ENCODE measurements around the gene ADPRM. TPM values are rescaled to one million over a fixed set of nuclear protein-coding genes. Genes with fewer than 3 reads are reported as not detected.
A peak's percentile ranks its signal among the peaks of the same experiment; 100 is the strongest.
"Not testable (repeated sequence)": the region's sequence is repeated elsewhere in the genome, so short reads cannot be mapped to it uniquely, and the experiment has no call there.

Gene ADPRM, protein sequence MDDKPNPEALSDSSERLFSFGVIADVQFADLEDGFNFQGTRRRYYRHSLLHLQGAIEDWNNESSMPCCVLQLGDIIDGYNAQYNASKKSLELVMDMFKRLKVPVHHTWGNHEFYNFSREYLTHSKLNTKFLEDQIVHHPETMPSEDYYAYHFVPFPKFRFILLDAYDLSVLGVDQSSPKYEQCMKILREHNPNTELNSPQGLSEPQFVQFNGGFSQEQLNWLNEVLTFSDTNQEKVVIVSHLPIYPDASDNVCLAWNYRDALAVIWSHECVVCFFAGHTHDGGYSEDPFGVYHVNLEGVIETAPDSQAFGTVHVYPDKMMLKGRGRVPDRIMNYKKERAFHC
- total RNA-seq (2014; rRNA removed; shearing (Covaris generic)): 8.6 and 12.3 TPM in 2 replicates

DNA sequence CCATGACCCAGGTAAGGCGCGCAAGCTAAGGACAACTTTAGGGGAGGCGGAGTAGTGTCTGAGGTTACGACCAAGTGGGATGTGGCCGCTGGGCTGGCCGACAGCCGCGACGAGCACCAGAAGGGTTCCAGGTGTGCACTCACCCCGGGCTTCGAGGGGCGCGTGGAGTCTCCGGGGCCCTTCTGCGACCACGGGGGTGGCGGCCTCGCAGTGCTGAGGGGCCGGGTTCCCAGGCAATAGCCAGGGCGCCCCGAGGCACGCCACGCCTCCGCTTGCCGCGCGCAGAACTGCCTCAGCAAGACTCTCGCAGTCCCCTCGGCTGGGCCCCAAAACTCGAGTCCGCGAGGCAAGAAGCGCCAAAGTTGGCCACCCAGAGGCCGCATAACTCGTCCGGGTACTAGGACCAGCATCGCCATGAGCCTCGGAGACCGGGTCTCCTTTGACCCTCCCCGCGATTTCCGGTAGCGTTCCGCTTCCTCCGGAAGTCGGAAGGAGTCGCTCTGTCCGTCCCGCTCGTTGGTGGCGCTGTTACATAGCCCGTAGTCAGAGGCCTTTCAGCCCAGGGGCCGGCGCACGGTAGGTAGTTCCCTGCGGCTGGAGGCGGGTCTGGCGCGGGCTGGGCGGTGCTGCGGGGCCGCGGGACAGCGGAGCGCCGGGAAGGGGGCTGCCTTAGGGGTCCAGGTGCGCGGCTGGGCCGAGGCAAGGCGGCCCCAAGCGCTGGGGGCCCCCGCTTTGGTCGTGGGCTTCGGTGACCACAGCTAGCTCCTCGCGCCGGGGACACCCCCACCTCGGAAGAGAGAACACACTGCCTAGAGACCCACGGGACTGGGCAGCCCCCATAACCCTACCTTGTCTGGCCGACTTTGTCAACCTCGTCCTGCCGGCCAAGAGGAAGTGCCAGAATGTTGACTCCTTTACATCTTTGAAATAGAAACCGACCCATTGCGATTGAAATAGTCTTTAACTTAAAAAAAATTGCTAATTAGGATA is at the start of gene ADPRM, which contains the start of gene SCO1:
ADPRM (plus strand) TSS at position 503 of the 990 bp plus-strand sequence. CDS start 7,333 bp downstream, outside the sequence.
SCO1 (minus strand) TSS at position 442 of the 990 bp plus-strand sequence; CDS start at position 416, 26 bp downstream.
- peak; percentile 97 for DNase-seq (ENCODE audit: low read depth)

DNA sequence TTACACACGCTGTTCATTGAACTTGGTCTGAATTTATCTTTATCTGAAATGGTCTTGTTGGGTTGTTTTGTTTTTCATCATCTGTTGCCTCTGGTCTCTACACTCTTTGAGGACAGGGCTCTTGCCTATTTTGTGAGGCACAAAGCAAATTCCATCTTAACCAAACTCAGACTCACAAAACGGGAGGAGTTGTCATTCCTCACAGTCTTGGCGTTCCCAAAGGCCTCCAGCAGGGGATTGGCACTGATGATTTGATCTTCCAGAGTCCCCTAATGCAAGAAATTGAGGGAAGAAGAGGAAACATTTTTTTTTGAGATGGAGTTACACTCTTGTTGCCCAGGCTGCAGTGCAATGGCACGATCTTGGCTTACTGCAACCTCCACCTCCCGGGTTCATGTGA is 49.0 kb upstream of the ADPRM start:
- DNase-seq (ENCODE audit: low read depth): no peak

DNA sequence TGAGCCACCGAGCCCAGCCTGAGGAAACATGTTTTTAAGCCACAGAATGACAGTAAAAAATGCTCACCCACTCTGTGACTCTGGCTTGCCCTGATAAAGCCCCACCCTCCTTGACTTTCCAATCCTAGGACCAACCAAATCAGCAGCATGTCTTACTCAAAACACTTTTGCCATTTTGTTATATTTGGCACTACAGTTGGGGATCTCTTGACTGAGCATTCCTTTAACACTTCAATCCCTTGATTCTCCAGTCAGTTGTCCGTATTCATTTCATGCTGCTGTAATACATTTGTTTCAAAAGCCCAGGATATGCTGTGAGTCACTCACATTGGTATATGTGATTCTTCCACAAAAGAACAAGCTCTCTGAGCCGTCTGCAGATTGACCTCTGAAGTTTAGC is 48.4 kb upstream of the ADPRM start:
- no peak for DNase-seq (ENCODE audit: low read depth)

DNA sequence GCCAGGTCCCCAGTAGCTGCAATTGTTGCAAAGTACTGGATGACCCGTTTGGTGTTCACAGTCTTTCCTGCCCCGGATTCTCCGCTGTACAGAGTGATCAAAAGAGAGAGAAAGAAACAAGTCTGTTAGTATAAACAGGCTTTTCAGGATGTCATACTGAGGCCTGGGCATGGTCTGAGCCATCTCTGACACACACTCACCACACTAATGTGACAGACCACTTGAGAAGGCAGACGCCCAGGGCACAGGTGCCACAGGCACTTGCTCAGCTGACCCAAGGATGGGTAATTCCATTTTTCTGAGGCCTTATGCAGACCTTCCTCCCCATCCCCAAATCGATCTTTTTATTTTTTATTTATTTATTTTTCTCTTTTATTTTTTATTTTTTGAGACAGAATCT is 47.8 kb upstream of the ADPRM start:
- no peak for DNase-seq (ENCODE audit: low read depth)

DNA sequence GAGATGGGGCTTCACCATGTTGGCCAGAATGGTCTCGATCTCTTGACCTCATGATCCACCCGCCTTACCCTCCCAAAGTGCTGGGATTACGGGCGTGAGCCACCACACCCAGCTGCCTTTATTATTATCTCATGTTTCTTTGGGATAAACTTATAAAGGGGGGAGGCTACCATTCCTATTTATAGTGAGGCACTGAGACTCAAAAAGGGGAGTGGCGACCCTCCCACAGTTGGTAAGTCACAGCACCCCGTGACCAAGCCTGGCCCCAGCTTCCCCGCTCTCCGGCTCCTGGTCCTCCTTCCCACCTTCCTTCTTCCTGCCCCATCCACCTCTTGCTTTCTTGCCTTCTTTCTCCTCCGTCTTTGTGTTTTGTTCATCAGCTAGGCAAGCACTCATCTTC is 45.5 kb upstream of the ADPRM start:
- no peak for DNase-seq (ENCODE audit: low read depth)

DNA sequence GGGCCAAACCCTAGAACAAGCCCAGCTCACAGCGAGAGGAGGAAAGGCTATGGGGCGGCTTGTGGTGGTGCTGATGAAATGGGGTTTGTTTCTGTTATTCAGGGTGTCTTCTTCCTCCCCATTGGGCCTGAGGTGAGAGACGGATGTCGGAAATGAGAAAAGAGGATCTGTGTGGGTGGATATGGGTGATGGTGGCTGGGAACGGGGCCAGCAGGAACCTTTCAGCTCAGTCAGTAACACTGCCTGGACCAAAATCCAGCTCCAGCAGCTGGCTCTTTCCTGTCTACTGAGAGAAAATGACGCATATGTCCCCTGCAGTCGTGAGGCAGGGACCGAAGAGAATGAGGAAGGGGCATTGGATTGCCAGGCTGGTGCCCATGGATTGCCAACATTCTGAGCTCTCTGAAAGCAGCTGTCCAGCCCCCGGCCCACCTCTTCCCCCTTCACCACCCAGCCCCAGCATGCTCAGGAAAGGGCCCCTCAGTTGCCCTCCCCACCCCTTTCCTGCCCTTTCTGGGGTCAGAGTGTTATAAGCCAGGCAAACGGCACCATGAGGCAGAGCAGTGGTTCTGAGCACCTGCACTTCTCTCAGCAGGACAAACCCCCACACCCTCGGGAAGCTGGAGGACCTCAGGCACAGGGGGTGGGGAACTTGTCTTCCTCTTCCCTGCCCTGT is 44.3 kb upstream of the ADPRM start:
- peak; percentile 36 for DNase-seq (ENCODE audit: low read depth)

DNA sequence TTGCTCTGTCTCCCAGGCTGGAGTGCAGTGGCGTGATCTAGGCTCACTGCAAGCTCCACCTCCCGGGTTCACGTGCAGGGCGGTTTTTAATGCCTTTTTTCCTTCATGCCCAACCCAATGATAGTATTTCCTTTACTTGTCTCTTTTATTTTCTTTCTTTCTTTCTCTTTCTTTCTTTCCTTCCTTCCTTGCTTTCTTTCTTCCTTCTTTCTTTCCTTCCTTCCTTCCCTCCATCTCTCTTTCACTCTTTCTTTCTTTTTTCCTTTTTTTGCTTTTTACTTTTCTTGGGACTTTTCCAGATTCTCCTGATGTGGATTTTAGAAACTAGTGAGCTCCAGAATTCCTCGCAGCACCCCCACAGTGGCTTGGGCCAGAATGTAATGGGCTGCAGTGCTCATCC is 43.4 kb upstream of the ADPRM start:
- no peak for DNase-seq (ENCODE audit: low read depth)

DNA sequence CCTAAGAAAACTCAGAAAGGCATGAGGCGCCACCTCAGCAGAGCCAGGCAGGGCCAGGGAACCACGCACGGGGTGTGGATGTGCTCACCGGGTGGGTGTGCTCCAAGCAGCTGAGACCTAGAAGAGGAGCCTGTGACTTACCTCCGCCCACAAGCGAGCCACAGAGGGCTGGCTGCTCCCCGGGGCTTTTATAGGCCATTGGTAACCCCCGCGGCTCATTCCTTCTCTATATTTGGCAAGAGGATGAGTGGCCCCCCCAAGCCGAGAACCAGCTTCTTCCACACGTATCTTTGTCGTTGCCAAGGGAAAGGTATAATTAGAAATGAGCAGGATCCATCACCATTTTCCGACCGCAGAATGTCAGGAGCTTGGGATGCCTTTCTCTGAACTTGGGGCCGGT is 40.2 kb upstream of the ADPRM start, which contains the start of gene MYH3:
MYH3 (minus strand) TSS at position 162 of the 400 bp plus-strand sequence. CDS start 2,245 bp downstream, outside the sequence.
- DNase-seq (ENCODE audit: low read depth): no peak

DNA sequence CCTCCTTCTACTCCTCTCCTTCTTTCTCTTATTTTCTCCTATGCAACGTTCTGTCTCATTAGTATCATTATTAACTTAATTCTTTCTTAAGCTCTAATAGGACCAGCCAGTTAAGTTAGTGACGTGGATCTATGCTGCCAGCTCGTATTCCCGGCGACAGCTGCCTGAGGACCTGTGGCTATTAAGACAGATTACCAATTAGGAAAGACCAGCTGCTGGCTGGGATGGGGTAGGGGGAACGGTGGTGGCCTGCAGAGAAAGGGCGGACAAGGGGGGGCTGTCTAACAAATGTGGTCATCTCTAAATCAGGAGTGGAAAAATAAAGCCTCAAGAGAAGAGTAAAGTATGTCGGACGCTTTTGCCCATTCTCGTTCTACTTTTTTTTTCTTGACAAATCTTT is 39.5 kb upstream of the ADPRM start:
- no peak for DNase-seq (ENCODE audit: low read depth)

DNA sequence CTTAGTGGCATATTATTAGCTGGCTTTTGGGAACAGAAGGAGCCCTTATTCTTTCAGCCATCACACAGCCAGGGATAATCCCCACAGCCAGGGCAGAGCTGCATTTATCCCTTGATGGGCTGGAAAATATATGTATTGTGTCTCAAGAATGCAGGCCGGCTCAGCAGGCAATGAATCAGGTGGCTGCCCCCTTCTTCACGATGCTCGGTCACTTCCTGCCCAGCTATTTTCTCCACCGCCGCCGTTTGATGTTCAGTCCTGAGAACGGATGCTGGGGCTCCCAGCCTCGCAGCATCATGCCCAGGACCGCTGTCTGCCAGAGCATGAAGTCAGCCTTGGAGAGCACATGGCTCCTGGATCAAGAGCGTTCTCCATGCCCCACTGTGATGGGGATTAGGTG is 36.0 kb upstream of the ADPRM start:
- no peak for DNase-seq (ENCODE audit: low read depth)

DNA sequence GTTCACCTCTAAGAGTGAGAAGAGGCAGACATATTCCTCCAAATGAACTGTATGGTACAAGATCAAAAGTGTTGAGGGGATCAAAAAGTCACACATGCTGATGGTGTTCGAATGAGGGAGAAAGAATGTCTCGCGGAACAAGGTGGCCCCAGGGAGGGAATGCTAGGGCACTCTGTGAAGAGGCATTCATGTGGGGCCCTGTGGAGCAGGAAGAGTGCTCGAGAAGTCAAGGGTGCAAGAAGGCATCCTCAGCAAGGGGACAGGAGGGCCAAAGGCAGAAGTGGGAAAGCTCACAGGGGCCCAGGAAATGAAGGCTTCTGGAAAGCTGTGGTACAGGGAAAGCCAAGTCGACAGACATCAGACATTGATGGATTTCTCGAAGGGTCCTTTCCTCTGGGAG is 34.2 kb upstream of the ADPRM start:
- DNase-seq (ENCODE audit: low read depth): no peak

DNA sequence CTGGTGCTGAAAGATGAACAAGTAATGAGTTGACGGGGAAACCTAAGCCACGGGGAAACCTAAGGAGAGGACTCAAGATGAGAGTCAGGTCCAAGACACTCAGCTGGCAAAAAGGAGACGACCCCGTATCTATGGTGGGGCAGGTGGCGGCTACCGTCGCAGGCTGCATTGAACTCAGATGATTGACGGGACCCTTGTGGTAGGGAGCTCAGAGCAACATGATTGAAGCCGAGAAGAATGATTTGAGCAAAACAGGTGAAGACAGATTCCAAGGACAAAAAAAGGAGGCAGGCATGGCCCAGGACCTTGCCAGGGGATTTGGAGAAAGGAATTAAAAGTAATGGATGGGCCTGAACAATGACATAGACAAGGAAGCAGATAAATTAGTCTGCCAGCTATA is 32.8 kb upstream of the ADPRM start:
- DNase-seq (ENCODE audit: low read depth): no peak

DNA sequence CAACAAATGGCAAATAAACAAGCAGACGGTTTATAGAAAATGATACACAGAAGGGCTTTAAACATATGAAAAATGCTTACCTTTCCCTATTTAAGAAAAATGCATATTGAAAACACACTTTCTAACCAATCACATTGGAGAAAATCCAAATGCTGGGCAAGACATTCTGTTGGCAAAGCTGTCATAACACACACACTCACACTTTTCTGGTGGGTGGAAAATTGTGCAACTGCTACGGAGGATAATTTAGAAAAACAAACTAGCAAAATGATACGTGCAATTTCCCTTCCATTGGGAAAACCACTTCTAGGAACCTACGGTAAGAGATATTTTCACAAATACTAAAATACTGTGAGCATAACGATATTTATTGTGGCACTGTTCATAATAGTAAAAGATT is 30.5 kb upstream of the ADPRM start:
- no peak for DNase-seq (ENCODE audit: low read depth)

DNA sequence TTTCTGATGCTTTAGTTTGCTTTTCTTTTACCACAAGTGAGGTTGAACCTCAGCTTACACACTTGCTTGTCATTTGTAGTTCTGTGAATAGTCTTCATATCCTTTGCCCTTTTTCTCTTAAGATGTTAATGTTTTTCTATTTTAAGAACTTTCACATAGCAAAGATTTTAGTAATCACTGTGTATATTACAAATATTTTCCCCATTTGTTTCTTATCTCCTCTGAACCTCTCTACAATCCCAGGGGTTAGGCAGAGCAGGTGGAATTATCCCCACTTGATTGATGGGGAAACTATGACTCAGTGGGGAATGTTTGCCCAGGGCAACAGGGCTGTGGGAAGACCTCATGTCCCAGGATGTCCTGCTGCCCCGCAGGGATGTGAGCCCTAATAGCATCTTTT is 28.6 kb upstream of the ADPRM start:
- no peak for DNase-seq (ENCODE audit: low read depth)

DNA sequence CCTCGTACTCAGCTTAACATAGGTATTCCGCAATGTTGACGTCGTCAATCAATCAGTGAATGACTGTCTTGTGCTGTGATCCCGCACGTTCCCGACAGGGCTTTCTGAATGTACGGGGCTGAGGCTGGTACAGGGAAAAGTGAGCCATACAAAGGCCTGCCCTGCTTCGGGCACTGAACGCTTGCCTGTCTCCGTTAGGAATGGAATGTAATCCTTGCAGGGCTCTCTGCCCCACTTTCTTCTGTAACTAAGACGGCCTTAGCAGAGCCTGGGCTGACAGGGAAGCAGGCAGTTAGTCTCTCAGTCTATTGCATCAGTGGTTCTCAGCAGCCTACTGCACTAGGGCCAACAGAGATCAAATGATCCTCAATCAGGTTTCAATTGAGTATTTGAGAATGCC is 24.1 kb upstream of the ADPRM start:
- DNase-seq (ENCODE audit: low read depth): no peak

DNA sequence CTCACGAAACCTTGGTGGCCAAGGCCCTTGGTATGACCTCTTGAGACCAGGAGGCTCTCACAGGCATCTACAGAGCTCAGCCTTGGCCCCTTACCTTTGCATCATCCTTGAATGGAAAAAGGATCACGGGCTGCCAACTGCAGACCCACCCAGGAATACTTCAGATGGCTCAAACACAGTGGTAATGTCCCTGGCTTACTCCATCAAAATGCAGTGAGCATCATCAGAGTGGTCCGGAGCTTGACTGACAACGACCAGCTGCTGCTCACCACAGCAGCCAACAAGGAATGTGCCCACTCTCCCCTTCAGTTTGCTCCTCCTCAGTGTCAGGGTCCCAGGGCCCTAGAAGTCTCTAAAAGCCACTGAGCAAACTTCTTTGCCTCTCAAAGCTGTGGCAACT is 22.7 kb upstream of the ADPRM start:
- no peak for DNase-seq (ENCODE audit: low read depth)

DNA sequence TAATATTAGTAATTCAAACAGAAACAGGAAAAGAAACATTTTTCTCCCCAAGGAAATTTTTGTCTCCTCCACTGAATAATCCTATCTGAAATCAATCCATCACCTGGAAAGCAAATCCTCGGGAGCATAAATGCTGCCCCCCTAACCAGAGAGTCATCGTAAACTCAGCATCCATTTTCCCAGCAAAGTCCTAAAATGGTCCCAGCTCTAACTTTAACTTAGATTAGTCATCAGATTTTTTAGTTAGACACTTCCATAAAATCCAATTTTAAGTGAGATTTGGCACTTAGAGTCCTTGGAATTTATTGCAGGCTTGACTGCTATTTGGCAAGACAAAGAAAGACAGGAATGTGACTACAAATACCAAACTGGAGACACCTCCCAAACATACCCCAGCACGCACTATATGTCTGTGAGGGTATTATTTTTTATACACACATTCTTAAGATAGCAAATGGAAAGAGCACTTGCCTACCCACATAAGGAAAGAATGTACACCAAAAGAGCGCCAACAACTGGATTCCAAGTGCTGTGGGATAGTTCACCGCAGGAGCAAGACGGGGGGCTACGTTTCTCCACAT is 15.4 kb upstream of the ADPRM start:
- no peak for DNase-seq (ENCODE audit: low read depth)

DNA sequence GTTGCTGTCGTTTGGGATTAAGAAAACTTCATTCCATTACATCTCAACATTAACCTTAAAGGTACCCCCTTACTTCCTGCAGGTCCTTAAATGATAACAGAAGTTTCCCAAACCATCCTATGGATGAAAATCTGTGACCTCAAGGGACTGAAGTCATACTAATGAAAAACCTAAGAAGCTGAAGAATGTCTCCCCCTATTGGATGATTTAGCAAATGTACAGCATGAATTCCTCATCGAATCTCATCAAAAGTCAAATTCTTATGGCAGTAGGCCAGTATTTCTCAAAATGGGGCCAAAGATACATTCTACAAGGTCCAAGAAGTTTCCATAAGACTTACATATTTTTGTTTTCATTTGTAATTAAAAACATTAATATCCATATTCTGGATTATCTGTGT is 13.5 kb upstream of the ADPRM start:
- no peak for DNase-seq (ENCODE audit: low read depth)

DNA sequence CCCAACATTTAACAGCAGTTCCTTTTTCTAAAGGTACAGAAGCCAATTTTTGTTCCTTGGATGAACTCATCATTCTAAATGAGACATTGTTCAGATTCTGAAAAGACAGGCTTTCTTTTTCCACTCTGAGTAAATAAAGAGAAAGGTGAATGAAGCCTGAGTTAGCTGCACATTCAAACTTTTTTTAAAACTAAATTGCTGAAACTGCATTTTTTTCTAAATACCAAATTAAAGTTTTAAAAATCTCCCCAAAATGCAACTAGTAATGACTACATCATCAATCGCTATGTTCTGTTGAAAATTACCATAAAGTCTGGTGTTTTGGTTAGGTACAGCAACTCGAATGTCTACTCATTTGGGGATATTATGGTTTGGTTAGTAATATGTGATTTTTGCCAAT is 9.9 kb upstream of the ADPRM start:
- DNase-seq (ENCODE audit: low read depth): no peak

DNA sequence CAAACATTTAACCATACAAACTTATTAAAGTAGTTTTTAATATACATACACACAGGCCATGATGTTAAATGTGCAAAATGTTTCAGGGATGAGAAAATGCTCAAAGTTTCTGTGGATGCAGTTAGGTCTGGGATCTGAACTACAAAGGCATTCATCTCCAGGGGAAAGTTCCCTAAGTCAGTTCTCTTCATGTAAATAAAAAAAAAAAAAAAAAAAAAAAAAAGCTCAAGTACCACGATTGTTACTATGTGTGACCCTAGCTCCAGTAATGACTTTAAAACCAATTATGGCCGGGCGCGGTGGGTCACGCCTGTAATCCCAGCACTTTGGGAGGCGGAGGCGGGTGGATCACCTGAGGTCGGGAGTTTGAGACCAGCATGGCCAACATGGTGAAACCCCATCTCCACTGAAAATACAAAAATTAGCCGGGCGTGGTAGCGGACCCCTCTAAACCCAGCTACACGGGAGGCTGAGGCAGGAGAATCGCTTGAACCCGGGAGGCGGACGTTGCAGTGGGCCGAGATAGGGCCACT is 1.5 kb upstream of the ADPRM start:
- DNase-seq (ENCODE audit: low read depth): not testable (repeated sequence)

DNA sequence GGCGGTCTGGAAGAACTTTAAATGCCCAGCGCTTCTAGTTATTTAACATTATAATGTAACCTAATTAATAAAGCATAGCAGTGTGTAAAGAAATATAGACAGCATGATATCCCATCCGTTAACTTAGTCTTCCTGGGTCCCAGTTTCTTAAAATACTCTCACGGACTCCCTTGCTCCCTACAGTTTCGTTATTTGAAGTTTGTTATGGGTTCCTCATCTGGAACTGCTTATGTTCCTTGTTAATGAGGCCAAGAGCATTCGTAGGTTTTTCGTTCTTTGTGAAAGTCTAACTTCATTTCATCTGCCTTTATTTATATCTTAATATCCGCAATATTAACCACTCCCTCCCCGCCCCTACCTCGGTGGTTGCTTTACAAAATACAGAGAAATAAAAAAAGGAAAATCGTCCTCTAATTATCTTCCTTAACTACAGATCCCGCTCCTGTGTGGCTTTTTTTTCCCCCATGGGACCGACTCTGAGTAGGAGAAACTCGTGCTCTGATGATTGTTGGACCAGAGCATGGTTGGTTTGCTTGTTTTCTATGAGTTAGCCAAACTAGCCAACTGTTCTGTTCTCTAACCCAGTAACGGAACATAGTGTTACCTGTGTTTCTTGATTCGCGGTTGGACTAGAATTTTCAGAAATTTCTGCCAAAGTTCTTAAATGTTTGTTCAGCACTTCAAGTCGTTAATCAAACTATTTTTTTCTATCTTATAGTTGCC is 863 bp downstream of the ADPRM start:
- peak; percentile 11 for DNase-seq (ENCODE audit: low read depth)
